SU-DHL-6 (cell line): ENCODE results near the gene MX2.
"Not testable (repeated sequence)": the region's sequence is repeated elsewhere in the genome, so short reads cannot be mapped to it uniquely, and the experiment has no call there.

Experiments used
- H2AFZ ChIP-seq: fragments of 200-600 bp; sonication (generic); 2 replicates; pipeline ENCODE4 v1.6.1; 2014; ENCODE audit warnings: low read depth, mild to moderate bottlenecking, moderate library complexity, mixed read lengths, antibody characterized with exemption, low read length; ENCODE audit not compliant: severe bottlenecking
- H3F3A ChIP-seq: fragments of 200-600 bp; shearing (Covaris generic); 2 replicates; pipeline ENCODE4 v1.6.0; 2016; ENCODE audit warnings: antibody characterized with exemption, mild to moderate bottlenecking; ENCODE audit not compliant: insufficient read depth
- H3K27ac ChIP-seq: fragments of 200-600 bp; sonication (generic); 2 replicates; pipeline ENCODE4 v1.5.1; 2016; ENCODE audit warnings: low read depth, mild to moderate bottlenecking, low read length, moderate library complexity, mixed read lengths
- H3K27me3 ChIP-seq: fragments of 200-600 bp; sonication (generic), shearing (Covaris generic); 2 replicates; pipeline ENCODE4 v1.6.0; 2014; ENCODE audit warnings: mild to moderate bottlenecking, low read length
- H3K36me3 ChIP-seq: fragments of 200-600 bp; sonication (generic); 2 replicates; pipeline ENCODE4 v1.6.1; 2014; ENCODE audit warnings: mild to moderate bottlenecking, low read length, mixed read lengths
- H3K4me2 ChIP-seq: fragments of 300-600, 200-600 bp; shearing (Covaris generic), sonication (generic); 2 replicates; pipeline ENCODE4 v1.6.0; 2014; ENCODE audit warnings: low read length, low read depth, mild to moderate bottlenecking; ENCODE audit not compliant: poor library complexity, severe bottlenecking
- H3K4me3 ChIP-seq: fragments of 200-600 bp; sonication (generic); 2 replicates; pipeline ENCODE4 v1.5.1; 2014; ENCODE audit warnings: antibody characterized with exemption, low read length, mild to moderate bottlenecking, mixed read lengths; ENCODE audit not compliant: insufficient read depth, poor library complexity, severe bottlenecking
- H3K79me2 ChIP-seq: fragments of 200-600 bp; sonication (generic); 2 replicates; pipeline ENCODE4 v1.6.1; 2014; ENCODE audit warnings: mild to moderate bottlenecking, low read length, moderate library complexity; ENCODE audit not compliant: insufficient read depth
- H3K9ac ChIP-seq: fragments of 200-600 bp; sonication (generic); 2 replicates; pipeline ENCODE4 v1.7.0; 2014; ENCODE audit warnings: mild to moderate bottlenecking, low read length
- H3K9me2 ChIP-seq: fragments of 200-600 bp; sonication (generic); replicated peaks from 2 replicates; pipeline ENCODE4 v1.6.1; 2014; ENCODE audit warnings: low read length; ENCODE audit not compliant: insufficient read depth
- H3K9me3 ChIP-seq: fragments of 200-600 bp; sonication (generic); 2 replicates; pipeline ENCODE4 v1.6.1; 2014; ENCODE audit warnings: low read length, mixed read lengths; ENCODE audit not compliant: insufficient read depth
- H4K20me1 ChIP-seq: fragments of 200-600 bp; sonication (generic); 2 replicates; pipeline ENCODE4 v1.6.1; 2014; ENCODE audit warnings: low read depth, mild to moderate bottlenecking, antibody characterized with exemption, low read length, moderate library complexity, mixed read lengths
- EZH2phosphoT487 ChIP-seq: fragments of 200-600 bp; sonication (generic), shearing (Covaris generic); conservative IDR thresholded peaks from 2 replicates; pipeline ENCODE4 v1.6.1; 2018; ENCODE audit warnings: mild to moderate bottlenecking, antibody characterized with exemption, low read length, moderate library complexity, mixed read lengths
- TF ChIP-seq, protein P1 (sequence below): fragments of 200-600 bp; sonication (generic); IDR thresholded peaks from one replicate; pipeline ENCODE4 v1.5.1; 2017; ENCODE audit warnings: antibody characterized with exemption, mild to moderate bottlenecking, low read length, moderate library complexity; ENCODE audit not compliant: insufficient read depth, poor library complexity, severe bottlenecking

Gene MX2

GRCh38 chr21:41422546-41423304 lies 60.9 kb downstream of the MX2 start:
- Histone ChIP-seq H3K9me3 (no peaks in the 10 kb centered on the region), H3K36me3 (no peaks in the 10 kb centered on the region), H2AFZ (no peak overlapping the region), H3K79me2 (no peaks in the 10 kb centered on the region), H3F3A (no peaks in the 10 kb centered on the region), H4K20me1 (no peaks in the 10 kb centered on the region), H3K27ac (no peak overlapping the region), H3K4me3 (no peak overlapping the region), H3K4me2 (no peak overlapping the region), H3K9ac (no peak overlapping the region), H3K27me3 (no peaks in the 10 kb centered on the region), H3K9me2 (no peaks in the 10 kb centered on the region)
- TF ChIP-seq EZH2phosphoT487, result no peak
- TF ChIP-seq, protein P1, sequence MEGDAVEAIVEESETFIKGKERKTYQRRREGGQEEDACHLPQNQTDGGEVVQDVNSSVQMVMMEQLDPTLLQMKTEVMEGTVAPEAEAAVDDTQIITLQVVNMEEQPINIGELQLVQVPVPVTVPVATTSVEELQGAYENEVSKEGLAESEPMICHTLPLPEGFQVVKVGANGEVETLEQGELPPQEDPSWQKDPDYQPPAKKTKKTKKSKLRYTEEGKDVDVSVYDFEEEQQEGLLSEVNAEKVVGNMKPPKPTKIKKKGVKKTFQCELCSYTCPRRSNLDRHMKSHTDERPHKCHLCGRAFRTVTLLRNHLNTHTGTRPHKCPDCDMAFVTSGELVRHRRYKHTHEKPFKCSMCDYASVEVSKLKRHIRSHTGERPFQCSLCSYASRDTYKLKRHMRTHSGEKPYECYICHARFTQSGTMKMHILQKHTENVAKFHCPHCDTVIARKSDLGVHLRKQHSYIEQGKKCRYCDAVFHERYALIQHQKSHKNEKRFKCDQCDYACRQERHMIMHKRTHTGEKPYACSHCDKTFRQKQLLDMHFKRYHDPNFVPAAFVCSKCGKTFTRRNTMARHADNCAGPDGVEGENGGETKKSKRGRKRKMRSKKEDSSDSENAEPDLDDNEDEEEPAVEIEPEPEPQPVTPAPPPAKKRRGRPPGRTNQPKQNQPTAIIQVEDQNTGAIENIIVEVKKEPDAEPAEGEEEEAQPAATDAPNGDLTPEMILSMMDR, result no peak

DNA sequence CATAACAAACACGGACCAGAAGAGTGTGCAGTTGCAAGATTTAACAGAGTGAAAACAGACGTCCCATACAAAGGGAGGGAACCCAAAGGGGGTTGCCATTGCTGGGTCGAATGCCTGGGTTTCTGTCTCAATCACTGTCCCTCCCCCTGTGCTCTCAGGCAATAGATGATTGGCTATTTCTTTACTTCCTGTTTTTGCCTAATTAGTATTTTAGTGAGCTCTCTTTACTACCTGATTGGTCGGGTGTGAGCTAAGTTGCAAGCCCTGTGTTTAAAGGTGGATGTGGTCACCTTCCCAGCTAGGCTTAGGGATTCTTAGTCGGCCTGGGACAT lies 61.4 kb downstream of the MX2 start:
- H3K27me3 ChIP-seq, H3F3A ChIP-seq, H3K36me3 ChIP-seq, H3K79me2 ChIP-seq, H3K9me3 ChIP-seq, H3K27ac ChIP-seq, H3K9me2 ChIP-seq, H2AFZ ChIP-seq, H3K4me2 ChIP-seq, H3K4me3 ChIP-seq, H3K9ac ChIP-seq, H4K20me1 ChIP-seq: not testable (repeated sequence)

DNA sequence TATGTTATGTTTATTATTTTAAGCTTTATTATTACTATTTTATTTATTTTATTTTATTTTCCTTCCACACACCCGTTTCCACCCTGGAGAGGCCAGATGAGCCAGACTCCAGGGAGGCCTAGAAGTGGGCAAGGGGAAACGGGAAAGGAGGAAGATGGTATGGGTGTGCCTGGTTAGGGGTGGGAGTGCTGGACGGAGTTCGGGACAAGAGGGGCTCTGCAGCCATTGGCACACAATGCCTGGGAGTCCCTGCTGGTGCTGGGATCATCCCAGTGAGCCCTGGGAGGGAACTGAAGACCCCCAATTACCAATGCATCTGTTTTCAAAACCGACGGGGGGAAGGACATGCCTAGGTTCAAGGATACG lies 63.7 kb downstream of the MX2 start:
- Histone ChIP-seq H3K4me2 (peak overlapping the region; percentile 21), H3K9ac (no peak overlapping the region)

More for the DNA sequence above, 63.7 kb downstream of the MX2 start:
- Histone ChIP-seq H3K79me2 (no peaks in the 10 kb centered on the region), H3K9me2 (no peaks in the 10 kb centered on the region), H3K27me3 (no peaks in the 10 kb centered on the region), H3K36me3 (no peaks in the 10 kb centered on the region), H4K20me1 (no peaks in the 10 kb centered on the region), H2AFZ (no peak overlapping the region), H3F3A (no peaks in the 10 kb centered on the region), H3K4me3 (no peak overlapping the region), H3K9me3 (no peaks in the 10 kb centered on the region), H3K27ac (no peak overlapping the region)
- TF ChIP-seq, protein P1, result no peak
- no peak for TF ChIP-seq EZH2phosphoT487
